CD4-positive, alpha-beta T cell treated with Interleukin-1 beta for 1 hour (primary cell): ENCODE results near the gene CMTM7.
"Not testable (repeated sequence)": the region's sequence is repeated elsewhere in the genome, so short reads cannot be mapped to it uniquely, and the experiment has no call there.

Experiments used
- DNase-seq, 2 donors: peaks; one replicate each; pipeline ENCODE4 v3.0.0-alpha.2; 2020 to 2022

CMTM7 gene

GRCh38 chr3:32438596-32439344 is 47.1 kb downstream of the CMTM7 start:
- peak in 1 of 2 donors; percentile 29 for DNase-seq

- not testable (repeated sequence) for DNase-seq
Measured at GRCh38 chr3:32439421-32439820, 47.8 kb downstream of the CMTM7 start.

- no peak for DNase-seq
Measured at GRCh38 chr3:32440611-32441350, 49.1 kb downstream of the CMTM7 start.

- DNase-seq, result no peak
Measured at GRCh38 chr3:32442766-32443165, 51.1 kb downstream of the CMTM7 start.

- DNase-seq, result no peak
Measured at GRCh38 chr3:32443478-32443877, 51.8 kb downstream of the CMTM7 start.

GRCh38 chr3:32447865-32448400 is 56.3 kb downstream of the CMTM7 start:
- DNase-seq, result no peak

- DNase-seq, result no peak
Measured at GRCh38 chr3:32448686-32449474, 57.2 kb downstream of the CMTM7 start.

- DNase-seq, result no peak
Measured at GRCh38 chr3:32449691-32450090, 58.0 kb downstream of the CMTM7 start.

- DNase-seq, result no peak
Measured at GRCh38 chr3:32450426-32450825, 58.8 kb downstream of the CMTM7 start.

- no peak for DNase-seq
Measured at GRCh38 chr3:32450992-32451659, 59.5 kb downstream of the CMTM7 start.

GRCh38 chr3:32452009-32452408 is 60.4 kb downstream of the CMTM7 start:
- DNase-seq, result no peak

GRCh38 chr3:32453346-32453745 is 61.7 kb downstream of the CMTM7 start:
- no peak for DNase-seq

GRCh38 chr3:32454111-32454510 is 62.5 kb downstream of the CMTM7 start:
- no peak for DNase-seq

GRCh38 chr3:32454731-32455608 is 63.3 kb downstream of the CMTM7 start:
- no peak for DNase-seq

- DNase-seq, result peak in 1 of 2 donors; percentile 50
Measured at GRCh38 chr3:32455609-32456428, 64.2 kb downstream of the CMTM7 start.

- no peak for DNase-seq
Measured at GRCh38 chr3:32456429-32457130, 64.9 kb downstream of the CMTM7 start.

GRCh38 chr3:32457971-32458471 is 66.4 kb downstream of the CMTM7 start:
- DNase-seq, result peak; percentile 83 to 85

- no peak for DNase-seq
Measured at GRCh38 chr3:32459450-32459849, 67.8 kb downstream of the CMTM7 start.

- peak; percentile 92 to 93 for DNase-seq
Measured at GRCh38 chr3:32460031-32460749, 68.5 kb downstream of the CMTM7 start.
